Measurements from ENCODE around the gene CCDC136. TPM values are rescaled to one million over a fixed set of nuclear protein-coding genes. Genes with fewer than 3 reads are reported as not detected.

The CCDC136 gene
- total RNA-seq, 4 donors from 2014 or later = 20.7 to 36.5 (median 33.7) TPM

DNA sequence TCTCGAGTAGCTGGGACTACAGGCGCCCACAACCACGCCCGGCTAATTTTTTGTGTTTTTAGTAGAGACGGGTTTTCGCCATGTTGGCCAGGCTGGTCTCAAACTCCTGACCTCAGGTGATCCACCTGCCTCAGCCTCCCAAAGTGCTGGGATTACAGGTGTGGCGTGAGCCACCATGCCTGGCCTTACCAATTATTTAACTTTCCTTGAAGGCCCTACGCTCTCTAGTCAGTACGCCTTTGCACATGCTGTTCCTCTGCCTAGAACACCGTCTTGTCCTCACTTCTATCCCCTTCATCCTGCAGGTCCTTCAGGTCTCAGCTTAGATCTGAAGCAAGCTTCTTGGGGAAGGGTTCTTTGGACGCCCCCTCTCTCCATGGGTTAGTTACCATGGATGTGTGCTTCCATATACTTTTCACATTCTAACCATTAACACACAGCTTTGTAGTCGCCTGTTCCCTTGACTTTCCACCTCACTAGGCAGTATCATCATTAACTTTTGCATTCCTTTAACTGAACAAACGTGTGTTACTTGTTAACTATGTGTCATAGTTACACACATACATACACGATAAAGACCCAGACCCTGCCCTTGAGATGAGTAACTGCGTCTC, 70.3 kb downstream of the CCDC136 start:
- TF ChIP-seq POLR2A (IDR thresholded peaks at IDR 0.05; ENCODE audit: low read depth) (no peak), POLR2AphosphoS5 (IDR thresholded peaks at IDR 0.05) (no peak), EP300 (IDR thresholded peaks at IDR 0.05) (no peak)
- TF ChIP-seq, protein P1, sequence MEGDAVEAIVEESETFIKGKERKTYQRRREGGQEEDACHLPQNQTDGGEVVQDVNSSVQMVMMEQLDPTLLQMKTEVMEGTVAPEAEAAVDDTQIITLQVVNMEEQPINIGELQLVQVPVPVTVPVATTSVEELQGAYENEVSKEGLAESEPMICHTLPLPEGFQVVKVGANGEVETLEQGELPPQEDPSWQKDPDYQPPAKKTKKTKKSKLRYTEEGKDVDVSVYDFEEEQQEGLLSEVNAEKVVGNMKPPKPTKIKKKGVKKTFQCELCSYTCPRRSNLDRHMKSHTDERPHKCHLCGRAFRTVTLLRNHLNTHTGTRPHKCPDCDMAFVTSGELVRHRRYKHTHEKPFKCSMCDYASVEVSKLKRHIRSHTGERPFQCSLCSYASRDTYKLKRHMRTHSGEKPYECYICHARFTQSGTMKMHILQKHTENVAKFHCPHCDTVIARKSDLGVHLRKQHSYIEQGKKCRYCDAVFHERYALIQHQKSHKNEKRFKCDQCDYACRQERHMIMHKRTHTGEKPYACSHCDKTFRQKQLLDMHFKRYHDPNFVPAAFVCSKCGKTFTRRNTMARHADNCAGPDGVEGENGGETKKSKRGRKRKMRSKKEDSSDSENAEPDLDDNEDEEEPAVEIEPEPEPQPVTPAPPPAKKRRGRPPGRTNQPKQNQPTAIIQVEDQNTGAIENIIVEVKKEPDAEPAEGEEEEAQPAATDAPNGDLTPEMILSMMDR (IDR thresholded peaks at IDR 0.05) = no peak
- Histone ChIP-seq H3K27me3 (no peaks in the 10 kb centered on the region), H3K27ac (replicated peaks in 1 of 4) (peak overlapping the region; percentile 77 to 85 (median 84)), H3K4me3 (peak overlapping the region; percentile 76 to 84 (median 82)), H3K4me1 (peaks cover 46 to 76% (median 64%) of the 10 kb centered on the region in 4 donors), H3K36me3 (peaks cover 15 to 38% (median 30%) of the 10 kb centered on the region in 4 donors), H3K9me3 (no peaks in the 10 kb centered on the region)
- WGBS = 67% methylated on average over 15 of the region's 15 CpGs
- intact Hi-C loops (cut with DNase I) = no loop called here
- DNase-seq (ENCODE audit: extremely low spot score) = no peak

DNA sequence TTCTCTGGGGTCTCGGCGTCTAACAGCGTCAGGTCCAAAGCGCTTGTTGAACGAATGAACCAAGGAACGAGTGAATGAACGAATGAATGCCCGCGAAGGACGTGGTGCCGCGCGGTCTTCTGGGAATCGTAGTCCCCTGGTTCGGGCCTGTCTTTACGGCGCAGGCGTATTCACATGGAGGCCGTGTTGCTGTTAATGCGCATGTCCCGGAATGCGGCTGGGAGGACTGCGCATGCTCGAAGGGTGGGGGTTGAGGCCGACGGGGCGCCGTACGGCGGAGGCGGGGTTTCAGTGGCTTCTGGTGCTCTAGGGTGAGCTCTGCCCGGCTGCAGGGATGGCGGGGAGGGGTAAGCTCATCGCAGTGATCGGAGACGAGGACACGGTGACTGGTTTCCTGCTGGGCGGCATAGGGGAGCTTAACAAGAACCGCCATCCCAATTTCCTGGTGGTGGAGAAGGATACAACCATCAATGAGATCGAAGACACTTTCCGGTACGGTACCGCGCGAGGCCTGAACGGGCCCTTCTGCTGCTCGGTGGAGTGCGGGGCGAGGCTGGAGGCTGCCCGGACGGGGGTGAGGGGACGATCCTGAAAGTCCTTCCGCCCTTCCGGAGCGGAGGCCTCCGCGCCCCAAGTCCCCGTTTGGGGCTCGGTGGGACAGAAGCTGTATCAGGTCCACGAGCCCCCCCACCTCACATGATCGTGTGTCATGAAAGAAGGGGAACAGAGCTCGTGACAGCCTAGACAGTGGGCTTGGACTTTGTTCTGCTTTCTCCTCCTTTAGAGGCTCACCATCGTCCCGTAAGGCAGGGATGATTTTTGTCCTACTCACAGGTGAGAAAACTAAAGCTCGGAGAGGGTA, 71.0 kb downstream of the CCDC136 start, which contains the start of gene ATP6V1F:
Gene ATP6V1F (plus strand): TSS at position 286 of the 862 bp plus-strand sequence. CDS start 49 bp downstream, at position 335.
- peaks cover 46 to 74% (median 60%) of the 10 kb centered on the region in 4 donors for H3K4me1 ChIP-seq
- intact Hi-C loops (cut with DNase I) = no loop called here
- H3K27me3 ChIP-seq = no peaks in the 10 kb centered on the region
- H3K27ac ChIP-seq (replicated peaks in 1 of 4) = peak within 1 kb of the TSS; percentile 77 to 85 (median 84)
- DNase-seq (ENCODE audit: extremely low spot score) = peak; percentile 99
- no peaks in the 10 kb centered on the region for H3K9me3 ChIP-seq
- TF ChIP-seq, protein P1 (IDR thresholded peaks at IDR 0.05) = no peak
- TF ChIP-seq POLR2AphosphoS5 (IDR thresholded peaks at IDR 0.05) (peak; percentile 93 to 96), EP300 (IDR thresholded peaks at IDR 0.05) (no peak), POLR2A (IDR thresholded peaks at IDR 0.05; ENCODE audit: low read depth) (peak; percentile 75)
- peak within 1 kb of the TSS; percentile 76 to 84 (median 82) for H3K4me3 ChIP-seq
- H3K36me3 ChIP-seq = peaks cover 13 to 33% (median 26%) of the 10 kb centered on the region in 4 donors
- WGBS = under 1% methylated on average over 45 of the region's 65 CpGs

DNA sequence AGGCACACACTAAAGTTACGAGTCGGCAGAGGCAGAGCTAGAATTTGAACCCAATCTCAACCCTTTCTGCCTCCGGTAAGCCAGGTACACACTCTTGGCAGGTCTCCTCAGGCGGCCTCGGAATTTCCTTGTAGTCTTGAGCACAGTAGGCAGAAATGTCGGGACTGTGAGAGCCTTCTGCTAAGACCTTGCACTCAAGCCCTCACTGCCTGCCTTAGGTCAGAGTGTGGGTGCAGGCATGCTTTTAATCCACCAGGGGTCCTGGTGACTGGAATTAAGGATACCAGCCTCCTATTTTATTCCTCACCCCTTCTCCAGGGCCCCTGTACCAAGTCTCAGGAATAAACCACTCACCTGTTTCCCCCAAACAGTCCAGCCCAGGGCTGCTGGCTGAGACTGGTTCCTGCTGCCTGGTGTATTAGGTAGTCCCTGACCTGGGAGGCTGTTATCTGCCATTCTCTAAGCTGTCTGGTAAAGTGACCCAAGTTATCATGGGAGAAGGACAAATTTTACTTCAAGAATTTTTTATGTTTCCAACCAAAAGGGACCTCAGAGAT, 71.7 kb downstream of the CCDC136 start:
- intact Hi-C loops (cut with DNase I) = no loop called here
- peaks cover 13 to 29% (median 21%) of the 10 kb centered on the region in 4 donors for H3K36me3 ChIP-seq
- TF ChIP-seq, protein P1 (IDR thresholded peaks at IDR 0.05) = peak; percentile 11 to 47 (median 38)
- no peak for TF ChIP-seq POLR2A (IDR thresholded peaks at IDR 0.05; ENCODE audit: low read depth)
- TF ChIP-seq POLR2AphosphoS5 (IDR thresholded peaks at IDR 0.05) = no peak
- no peak for TF ChIP-seq EP300 (IDR thresholded peaks at IDR 0.05)

DNA sequence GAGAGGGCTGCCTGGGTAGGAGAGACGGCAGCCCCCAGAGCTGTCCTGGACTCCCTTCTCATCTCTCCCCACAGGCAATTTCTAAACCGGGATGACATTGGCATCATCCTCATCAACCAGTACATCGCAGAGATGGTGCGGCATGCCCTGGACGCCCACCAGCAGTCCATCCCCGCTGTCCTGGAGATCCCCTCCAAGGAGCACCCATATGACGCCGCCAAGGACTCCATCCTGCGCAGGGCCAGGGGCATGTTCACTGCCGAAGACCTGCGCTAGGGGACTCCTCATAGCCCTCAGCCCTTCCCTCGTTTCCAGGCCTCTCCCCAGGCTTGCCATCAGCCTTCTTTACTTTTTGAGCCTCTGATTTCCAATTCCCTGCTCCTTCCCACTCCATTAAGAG, 73.5 kb downstream of the CCDC136 start:
- intact Hi-C loops (cut with DNase I) = loop anchor here (5.0 kb wide), 1 partner anchor 73 kb away; the partner anchor contains the start of gene CCDC136

More for the DNA sequence above, 71.7 kb downstream of the CCDC136 start:
- Histone ChIP-seq H3K4me1 (peaks cover 49 to 77% (median 60%) of the 10 kb centered on the region in 4 donors), H3K27ac (replicated peaks in 1 of 4) (peak overlapping the region; percentile 77 to 85 (median 84)), H3K9me3 (no peaks in the 10 kb centered on the region), H3K27me3 (no peaks in the 10 kb centered on the region), H3K4me3 (peak overlapping the region; percentile 76 to 84 (median 82))
- DNase-seq (ENCODE audit: extremely low spot score) = no peak
- 0% methylated on average over 6 of the region's 6 CpGs for WGBS

More for the DNA sequence above, 73.5 kb downstream of the CCDC136 start:
- Histone ChIP-seq H3K9me3 (no peaks in the 10 kb centered on the region), H3K4me1 (peaks cover 46 to 77% (median 60%) of the 10 kb centered on the region in 4 donors), H3K4me3 (no peak overlapping the region), H3K27me3 (no peaks in the 10 kb centered on the region), H3K36me3 (peaks cover 13 to 24% (median 15%) of the 10 kb centered on the region in 4 donors), H3K27ac (replicated peaks in 1 of 4) (no peak overlapping the region)
- no peak for DNase-seq (ENCODE audit: extremely low spot score)
- WGBS = 96% methylated on average over 10 of the region's 12 CpGs
- TF ChIP-seq EP300 (IDR thresholded peaks at IDR 0.05) (no peak), POLR2AphosphoS5 (IDR thresholded peaks at IDR 0.05) (no peak), POLR2A (IDR thresholded peaks at IDR 0.05; ENCODE audit: low read depth) (no peak)
- TF ChIP-seq, protein P1 (IDR thresholded peaks at IDR 0.05) = no peak

Measured in esophagus muscularis mucosa (tissue), 4 donors.